K562 (cell line): Measurements from ENCODE around the gene MED22. TPM values are rescaled to one million over a fixed set of nuclear protein-coding genes. Genes with fewer than 3 reads are reported as not detected.

ENCODE experiments used
- BMI1 ChIP-seq: fragments of 150-350 bp; IDR thresholded peaks from 2 replicates; pipeline ENCODE4 v1.6.1; 2014; ENCODE audit warnings: low read length
- CBFA2T2 ChIP-seq: fragments of 450-650 bp; conservative IDR thresholded peaks from 2 replicates; pipeline ENCODE4 v1.6.1; 2017; ENCODE audit warnings: mild to moderate bottlenecking
- CHCHD3 ChIP-seq: fragments of 250-450 bp; sonication (Bioruptor Pico); IDR thresholded peaks from 2 replicates; pipeline ENCODE4 v2.1.2; 2022; ENCODE audit warnings: mild to moderate bottlenecking
- DACH1 ChIP-seq: fragments of 450-650 bp; IDR thresholded peaks from 2 replicates; pipeline ENCODE4 v1.6.1; 2018; ENCODE audit not compliant: partially characterized antibody
- ETV1 ChIP-seq: fragments of 450-650 bp; conservative IDR thresholded peaks from 2 replicates; pipeline ENCODE4 v1.6.1; 2016; ENCODE audit warnings: missing genetic modification characterization, control low read depth, low read depth, missing compliant biosample characterization
- ETV5 ChIP-seq: sonication (generic); formaldehyde crosslinking; IDR thresholded peaks from 2 replicates; pipeline ENCODE4 v1.4.0; 2020; ENCODE audit warnings: low read depth, mild to moderate bottlenecking, missing genetic modification reagents
- HDAC6 ChIP-seq: IDR thresholded peaks from 2 replicates; pipeline ENCODE4 v1.6.1; 2012; ENCODE audit warnings: low read depth, mild to moderate bottlenecking, control low read depth, inconsistent platforms, low read length, moderate library complexity
- NCOA4 ChIP-seq: fragments of 450-650 bp; IDR thresholded peaks from 2 replicates; pipeline ENCODE4 v1.6.1; 2018; ENCODE audit warnings: mild to moderate bottlenecking; ENCODE audit not compliant: partially characterized antibody
- NONO ChIP-seq, 2 experiments: fragments of 200-400 bp in 1 of 2; fragments of 450-650 bp in 1 of 2; formaldehyde crosslinking in 1 of 2; IDR thresholded peaks; 2 replicates each; pipeline ENCODE4 v1.6.1; 2017; ENCODE audit warnings: low read depth in 2 of 2, mild to moderate bottlenecking in 2 of 2, moderate library complexity in 2 of 2, low read length in 1 of 2
- PCBP2 ChIP-seq: fragments of 200-400 bp; formaldehyde crosslinking; IDR thresholded peaks from 2 replicates; pipeline ENCODE4 v1.6.1; 2018; ENCODE audit warnings: low read length, low read depth, mild to moderate bottlenecking, moderate library complexity; ENCODE audit not compliant: poor library complexity, severe bottlenecking
- PHF8 ChIP-seq: fragments of 200-600 bp; sonication (generic); IDR thresholded peaks from 2 replicates; pipeline ENCODE4 v1.6.1; 2012; ENCODE audit warnings: mixed run types, mild to moderate bottlenecking, inconsistent platforms, low read length, moderate library complexity, borderline replicate concordance
- RFX1 ChIP-seq: fragments of 450-650 bp; IDR thresholded peaks from 2 replicates; pipeline ENCODE4 v1.6.1; 2016; ENCODE audit warnings: mild to moderate bottlenecking, moderate library complexity
- SMAD3 ChIP-seq: fragments of 450-650 bp; formaldehyde crosslinking; conservative IDR thresholded peaks from 2 replicates; pipeline ENCODE4 v1.4.0; 2020; ENCODE audit warnings: mild to moderate bottlenecking
- TAF9B ChIP-seq: fragments of 450-650 bp; IDR thresholded peaks from 2 replicates; pipeline ENCODE4 v1.6.1; 2018; ENCODE audit warnings: mild to moderate bottlenecking; ENCODE audit not compliant: partially characterized antibody
- TCF7 ChIP-seq: sonication (generic); IDR thresholded peaks from 2 replicates; pipeline ENCODE4 v1.6.1; 2016; ENCODE audit warnings: antibody characterized with exemption, borderline replicate concordance
- TSC22D4 ChIP-seq: fragments of 450-650 bp; IDR thresholded peaks from 2 replicates; pipeline ENCODE4 v1.6.1; 2016; ENCODE audit warnings: missing genetic modification characterization, missing biosample characterization, control low read depth
- ZFP30 ChIP-seq: fragments of 250-450 bp; sonication (Bioruptor Pico); IDR thresholded peaks from 2 replicates; pipeline ENCODE4 v1.8.0; 2022; ENCODE audit warnings: moderate library complexity, mild to moderate bottlenecking, inconsistent platforms, borderline replicate concordance
- ZNF143 ChIP-seq: sonication (generic); formaldehyde crosslinking; IDR thresholded peaks from 2 replicates; pipeline ENCODE4 v1.9.0; 2022; ENCODE audit warnings: mild to moderate bottlenecking, missing genetic modification reagents
- ZNF24 ChIP-seq: fragments of 450-650 bp; IDR thresholded peaks from 2 replicates; pipeline ENCODE4 v1.6.1; 2016
- ZNF253 ChIP-seq: fragments of 250-450 bp; sonication (Bioruptor Pico); conservative IDR thresholded peaks from 2 replicates; pipeline ENCODE4 v1.6.1; 2021; ENCODE audit warnings: mild to moderate bottlenecking
- ZNF431 ChIP-seq: sonication (generic); formaldehyde crosslinking; IDR thresholded peaks from 2 replicates; pipeline ENCODE4 v1.8.0; 2022; ENCODE audit warnings: mild to moderate bottlenecking, missing genetic modification reagents
- ZNF561 ChIP-seq: fragments of 450-650 bp; formaldehyde crosslinking; conservative IDR thresholded peaks from 2 replicates; pipeline ENCODE4 v1.4.0; 2020; ENCODE audit warnings: mild to moderate bottlenecking, moderate library complexity
- polyA plus RNA-seq, 8 experiments: library from polyadenylated mRNA; depleted of rRNA in 4 of 8; stranded (reverse) in 5 of 8; unstranded in 3 of 8; fragments of >200 nt; fragmentation: Nextera tagmentation in 2 of 8; fragmentation: Illumina TruSeq in 1 of 8; extraction: Ambion mirVana in 2 of 8; extraction: Trizol in 1 of 8; gene quantifications; 2 replicates each; pipeline versions ENCODE4 v1.2.1 to v1.2.3, GENCODE V29; 2011 to 2014; ENCODE audit warnings: inconsistent platforms in 1 of 8, missing spikeins in 1 of 8
- total RNA-seq, 7 experiments: library from RNA; depleted of rRNA in 6 of 7; stranded (reverse); fragments of >200 nt in 6 of 7; fragmentation: Illumina TruSeq in 2 of 7; extraction: Trizol in 2 of 7; gene quantifications; 2 replicates each; pipeline versions ENCODE4 v1.2.1 to v1.2.3, GENCODE V29; 2011 to 2021; ENCODE audit warnings: low replicate concordance in 1 of 7
- TF ChIP-seq, protein P1 (sequence below): fragments of 450-650 bp; IDR thresholded peaks from one replicate; pipeline ENCODE4 v1.6.1; 2018; ENCODE audit warnings: mild to moderate bottlenecking, moderate library complexity; ENCODE audit not compliant: partially characterized antibody
- TF ChIP-seq, protein P2 (sequence below): fragments of 450-650 bp; conservative IDR thresholded peaks from 2 replicates; pipeline ENCODE4 v1.6.1; 2016; ENCODE audit warnings: missing genetic modification characterization, low read depth, mild to moderate bottlenecking, missing compliant biosample characterization, moderate library complexity
- TF ChIP-seq, protein P3 (sequence below): sonication (generic); formaldehyde crosslinking; IDR thresholded peaks from 2 replicates; pipeline ENCODE4 v1.8.0; 2022; ENCODE audit warnings: mild to moderate bottlenecking, missing genetic modification reagents

The MED22 gene
- total and polyA plus RNA-seq, 9 of the 15 experiments (the other 6 are each of a cell fraction or from before 2014, with no cell fraction given): 0.73 to 35.6 (median 22.3) TPM

DNA sequence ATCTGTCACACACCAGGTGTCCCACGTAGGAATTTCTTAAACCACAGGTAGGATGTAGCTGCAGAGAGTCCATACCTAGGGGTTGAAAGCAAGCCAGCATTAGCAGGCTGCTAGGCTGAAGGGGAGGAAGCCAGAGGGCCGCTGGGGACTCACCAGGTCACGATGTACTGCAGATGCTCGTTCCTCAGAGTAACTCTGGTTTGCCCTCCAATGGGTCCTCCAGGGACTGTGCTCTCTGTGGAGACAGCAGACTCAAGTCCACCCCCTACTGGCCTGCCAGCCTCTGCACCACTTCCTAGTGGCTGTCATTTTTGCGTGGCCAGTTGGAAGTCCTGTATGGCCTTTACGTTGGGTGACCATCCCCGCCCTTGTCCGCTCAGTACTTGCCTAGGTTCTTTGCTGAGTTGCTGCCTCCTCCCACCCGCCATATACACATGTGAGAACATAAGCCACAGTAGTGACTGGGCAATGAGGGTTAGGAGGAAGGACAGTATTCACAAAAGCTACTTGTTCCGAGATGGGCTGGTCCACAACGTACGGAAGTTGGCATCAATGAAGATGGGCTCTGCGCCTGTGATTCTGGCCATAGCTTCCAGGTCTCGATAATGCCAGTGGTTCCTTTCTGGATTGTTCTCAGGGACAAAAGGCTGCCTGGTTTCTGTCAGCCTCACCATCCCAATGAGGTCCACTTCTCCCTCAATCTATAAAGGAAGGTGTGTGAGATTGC lies 4.1 kb upstream of the MED22 start (continued):
- TF ChIP-seq, protein P1, sequence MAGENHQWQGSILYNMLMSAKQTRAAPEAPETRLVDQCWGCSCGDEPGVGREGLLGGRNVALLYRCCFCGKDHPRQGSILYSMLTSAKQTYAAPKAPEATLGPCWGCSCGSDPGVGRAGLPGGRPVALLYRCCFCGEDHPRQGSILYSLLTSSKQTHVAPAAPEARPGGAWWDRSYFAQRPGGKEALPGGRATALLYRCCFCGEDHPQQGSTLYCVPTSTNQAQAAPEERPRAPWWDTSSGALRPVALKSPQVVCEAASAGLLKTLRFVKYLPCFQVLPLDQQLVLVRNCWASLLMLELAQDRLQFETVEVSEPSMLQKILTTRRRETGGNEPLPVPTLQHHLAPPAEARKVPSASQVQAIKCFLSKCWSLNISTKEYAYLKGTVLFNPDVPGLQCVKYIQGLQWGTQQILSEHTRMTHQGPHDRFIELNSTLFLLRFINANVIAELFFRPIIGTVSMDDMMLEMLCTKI: no peak
- TF ChIP-seq BMI1: no peak
- TF ChIP-seq TSC22D4: no peak
- TF ChIP-seq ZNF24: no peak
- no peak for TF ChIP-seq CBFA2T2
- TF ChIP-seq DACH1: no peak
- no peak for TF ChIP-seq TAF9B
- no peak for TF ChIP-seq RFX1
- TF ChIP-seq ETV5 (CRISPR knock-in tag): no peak
- no peak for TF ChIP-seq ZNF561 (CRISPR knock-in tag)
- no peak; the same call in 1 of the 2 replicates for TF ChIP-seq ZNF253
- no peak for TF ChIP-seq HDAC6
- TF ChIP-seq, protein P2, sequence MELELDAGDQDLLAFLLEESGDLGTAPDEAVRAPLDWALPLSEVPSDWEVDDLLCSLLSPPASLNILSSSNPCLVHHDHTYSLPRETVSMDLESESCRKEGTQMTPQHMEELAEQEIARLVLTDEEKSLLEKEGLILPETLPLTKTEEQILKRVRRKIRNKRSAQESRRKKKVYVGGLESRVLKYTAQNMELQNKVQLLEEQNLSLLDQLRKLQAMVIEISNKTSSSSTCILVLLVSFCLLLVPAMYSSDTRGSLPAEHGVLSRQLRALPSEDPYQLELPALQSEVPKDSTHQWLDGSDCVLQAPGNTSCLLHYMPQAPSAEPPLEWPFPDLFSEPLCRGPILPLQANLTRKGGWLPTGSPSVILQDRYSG (tag): no peak
- TF ChIP-seq ETV1 (tag): no peak
- TF ChIP-seq PHF8: peak; percentile 19; the same call in 1 of the 2 replicates
- 0 out of 2 replicates have a peak, but pooled peaks have one; percentile 43 for TF ChIP-seq ZNF431
- TF ChIP-seq SMAD3 (CRISPR knock-in tag): no peak; the same call in 1 of the 2 replicates
- no peak for TF ChIP-seq NONO (IDR thresholded peaks at IDR 0.05; ENCODE audit: low read depth in 2 of 2, low read length in 1 of 2)
- TF ChIP-seq ZFP30 (CRISPR knock-in tag): no peak
- TF ChIP-seq NCOA4: no peak
- TF ChIP-seq TCF7: no peak
- no peak for TF ChIP-seq CHCHD3 (CRISPR knock-in tag)
- no peak for TF ChIP-seq PCBP2
- TF ChIP-seq ZNF143: no peak
- TF ChIP-seq, protein P3, sequence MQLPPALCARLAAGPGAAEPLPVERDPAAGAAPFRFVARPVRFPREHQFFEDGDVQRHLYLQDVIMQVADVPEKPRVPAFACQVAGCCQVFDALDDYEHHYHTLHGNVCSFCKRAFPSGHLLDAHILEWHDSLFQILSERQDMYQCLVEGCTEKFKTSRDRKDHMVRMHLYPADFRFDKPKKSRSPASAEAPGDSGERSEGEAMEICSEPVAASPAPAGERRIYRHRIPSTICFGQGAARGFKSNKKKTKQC (CRISPR knock-in tag): no peak
